Activated CD8-positive, alpha-beta T cell treated with anti-CD3 and anti-CD28 coated beads for 36 hours (primary cell): Measurements from ENCODE around the gene FAM83G. TPM values are rescaled to one million over a fixed set of nuclear protein-coding genes. Genes with fewer than 3 reads are reported as not detected.

Experiments used
- ATAC-seq: fragments of 200-7000 bp; cut with Tn5 transposase; one replicate; pipeline ENCODE4 v1.10.0; 2021; ENCODE audit warnings: mild to moderate bottlenecking, moderate library complexity
- CTCF ChIA-PET: fragments of 350-600 bp; sonication (Branson Sonifier 250); formaldehyde crosslinking; loops from one replicate; lab custom pipeline; 2021; ENCODE audit warnings: antibody characterized with exemption; lab: Charles Lee
- POLR2A ChIA-PET: fragments of 350-600 bp; sonication (Branson Sonifier 250); formaldehyde crosslinking; loops from one replicate; lab custom pipeline; 2021; ENCODE audit warnings: antibody characterized with exemption; lab: Charles Lee
- DNase-seq: peaks from one replicate; pipeline ENCODE4 v3.0.0-alpha.2; 2020
- H3K27ac Mint-ChIP-seq: one replicate; pipeline ENCODE4 v1.8.0; 2021; ENCODE audit warnings: mild to moderate bottlenecking, mixed read lengths
- H3K27me3 Mint-ChIP-seq: one replicate; pipeline ENCODE4 v1.8.0; 2021; ENCODE audit warnings: mixed read lengths
- H3K36me3 Mint-ChIP-seq: one replicate; pipeline ENCODE4 v1.8.0; 2021; ENCODE audit warnings: low read depth, mixed read lengths
- H3K4me1 Mint-ChIP-seq: one replicate; pipeline ENCODE4 v1.8.0; 2021; ENCODE audit warnings: low read depth, mixed read lengths
- H3K4me3 Mint-ChIP-seq: one replicate; pipeline ENCODE4 v1.8.0; 2021; ENCODE audit warnings: mild to moderate bottlenecking, moderate library complexity, mixed read lengths
- H3K9me3 Mint-ChIP-seq: one replicate; pipeline ENCODE4 v1.8.0; 2021; ENCODE audit warnings: mixed read lengths
- CTCF ChIP-seq: fragments of 200-600 bp; IDR thresholded peaks from one replicate; pipeline ENCODE4 v1.8.0; 2022; ENCODE audit warnings: antibody characterized with exemption, mild to moderate bottlenecking
- intact Hi-C: fragments of 100-400 bp; cut with micrococcal nuclease; formaldehyde crosslinking; loops from one replicate; pipeline ENCODE4 v1.10.0; 2022
- total RNA-seq, 2 experiments: library from RNA; stranded (reverse); gene quantifications; one replicate each; pipeline ENCODE4 v1.2.3, GENCODE V29; 2021

The FAM83G gene
- total RNA-seq, 2 experiments from 2014 or later = 11.9 to 12.1 TPM

GRCh38 chr17:18921912-18922451 is 82.6 kb downstream of the FAM83G start:
- POLR2A ChIA-PET = no interaction called here
- Mint-ChIP-seq H3K9me3 (no peaks in the 10 kb centered on the region), H3K27ac (peak overlapping the region; percentile 86), H3K4me1 (peaks cover 68% of the 10 kb centered on the region), H3K4me3 (peak overlapping the region; percentile 13), H3K36me3 (peaks cover 44% of the 10 kb centered on the region), H3K27me3 (no peaks in the 10 kb centered on the region)
- intact Hi-C loops = loop anchor here (5.0 kb wide), 1 partner anchor 65 kb away; the partner anchor contains the start of gene PRPSAP2
- no peak for TF ChIP-seq CTCF
- CTCF ChIA-PET = no interaction called here
- peak; percentile 74 for DNase-seq
- peak; percentile 64 for ATAC-seq

DNA sequence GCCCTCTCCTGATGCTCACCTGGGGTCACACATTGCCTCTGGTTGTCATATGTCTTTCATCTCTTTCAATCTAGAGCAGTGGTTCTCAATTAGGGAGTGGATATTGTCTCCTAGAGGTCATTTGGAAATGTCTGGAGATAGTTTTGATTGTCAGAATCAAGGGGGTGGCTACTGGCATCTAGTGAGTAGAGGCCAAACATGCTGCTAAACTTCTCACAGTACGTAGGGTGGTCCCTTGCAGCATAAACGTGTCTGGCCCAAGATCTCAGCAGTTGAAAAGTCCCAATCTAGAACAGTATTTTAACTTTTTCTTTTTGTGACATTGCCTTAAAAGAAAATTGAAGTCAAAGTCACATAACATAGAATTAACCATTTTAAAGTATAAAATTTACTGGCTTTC is 83.1 kb downstream of the FAM83G start:
- ChIA-PET POLR2A (no interaction called here), CTCF (no interaction called here)
- H3K27ac Mint-ChIP-seq = peak overlapping the region; percentile 86

DNA sequence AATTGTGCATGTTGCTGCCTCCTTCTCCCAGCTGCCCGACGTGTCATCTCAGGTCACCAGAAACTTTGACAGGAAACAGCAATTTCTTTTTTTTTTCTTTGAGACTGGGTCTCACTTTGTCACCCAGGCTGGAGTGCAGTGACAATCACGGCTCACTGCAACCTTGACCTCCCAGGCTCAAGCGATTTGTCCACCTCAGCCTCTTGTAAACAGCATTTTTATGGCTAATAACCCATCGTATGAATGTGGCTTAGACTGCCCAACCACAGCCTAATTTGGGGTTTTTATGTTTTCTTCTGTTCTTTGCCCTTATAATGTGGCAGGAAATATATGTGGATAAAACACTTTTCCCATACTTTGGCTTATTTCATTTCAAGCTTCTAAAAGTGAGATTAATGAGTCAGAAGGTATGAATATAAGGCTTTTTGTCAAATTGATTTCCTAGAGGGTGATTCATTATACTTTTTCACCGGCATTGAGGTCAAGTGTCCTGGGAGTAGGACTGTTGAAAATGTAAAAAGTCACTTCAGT is 83.6 kb downstream of the FAM83G start:
- TF ChIP-seq CTCF = no peak
- ChIA-PET POLR2A (interaction anchor here (1.1 kb wide), 1 partner anchor 10 kb away, joined by 4 read pairs; no protein-coding TSS in a partner anchor), CTCF (no interaction called here)
- Mint-ChIP-seq H3K9me3 (no peaks in the 10 kb centered on the region), H3K4me1 (peaks cover 65% of the 10 kb centered on the region), H3K4me3 (peak overlapping the region; percentile 41), H3K27me3 (no peaks in the 10 kb centered on the region), H3K36me3 (peaks cover 48% of the 10 kb centered on the region), H3K27ac (peak overlapping the region; percentile 86)
- intact Hi-C loops = loop anchor here (5.0 kb wide), 1 partner anchor 64 kb away; the partner anchor contains the start of gene PRPSAP2
- DNase-seq (peak; percentile 58), ATAC-seq (peak; percentile 55)

More for the DNA sequence above, 83.1 kb downstream of the FAM83G start:
- H3K4me1 Mint-ChIP-seq = peaks cover 67% of the 10 kb centered on the region
- ATAC-seq = no peak
- DNase-seq = no peak
- H3K27me3 Mint-ChIP-seq = no peaks in the 10 kb centered on the region
- no peaks in the 10 kb centered on the region for H3K9me3 Mint-ChIP-seq
- peak overlapping the region; percentile 41 for H3K4me3 Mint-ChIP-seq
- intact Hi-C loops = loop anchor here (5.0 kb wide), 1 partner anchor 64 kb away; the partner anchor contains the start of gene PRPSAP2
- peaks cover 45% of the 10 kb centered on the region for H3K36me3 Mint-ChIP-seq
- no peak for TF ChIP-seq CTCF

- Mint-ChIP-seq H3K27ac (peak overlapping the region; percentile 75), H3K9me3 (no peaks in the 10 kb centered on the region), H3K4me1 (peaks cover 57% of the 10 kb centered on the region), H3K4me3 (no peak overlapping the region), H3K27me3 (no peaks in the 10 kb centered on the region), H3K36me3 (peaks cover 52% of the 10 kb centered on the region)
- POLR2A ChIA-PET = interaction anchor here (1.1 kb wide), 1 partner anchor 11 kb away, joined by 4 read pairs; no protein-coding TSS in a partner anchor
- intact Hi-C loops = loop anchor here (5.0 kb wide), 1 partner anchor 63 kb away; the partner anchor contains the start of gene PRPSAP2
- DNase-seq = no peak
- no peak for ATAC-seq
- CTCF ChIA-PET = no interaction called here
- no peak for TF ChIP-seq CTCF
Measured at GRCh38 chr17:18919963-18920362, 84.6 kb downstream of the FAM83G start.

Other genes with a start within 250 kb of the FAM83G start
- 10 to 100 TPM; 26.8 to 27.8 TPM for gene TVP23B, start 223.6 kb downstream of the FAM83G start, total RNA-seq
- gene PRPSAP2, start 146.6 kb downstream of the FAM83G start, total RNA-seq = 10 to 100 TPM; 63.0 to 63.7 TPM
- gene SLC5A10, start 52.6 kb downstream of the FAM83G start, total RNA-seq = not detected
- 10 to 100 TPM; 11.9 to 12.2 TPM for gene GRAP, start 42.2 kb upstream of the FAM83G start, total RNA-seq
- 1 to 10 TPM; 5.1 to 6.5 TPM for gene GRAPL, start 122.8 kb upstream of the FAM83G start, total RNA-seq
- 1 to 10 TPM; 3.2 to 4.6 TPM for gene EPN2, start 232.6 kb upstream of the FAM83G start, total RNA-seq